DMS53 treated with DMSO at 0.1 percent for 48 hours (cell line): ENCODE results near the gene ECT2L.

Source experiments
- DNase-seq: peaks from one replicate; lab custom pipeline; 2025; ENCODE audit not compliant: unreplicated experiment; lab: John Stamatoyannopoulos, UW

Gene ECT2L

GRCh38 chr6:138849791-138850190, 53.9 kb downstream of the ECT2L start:
- DNase-seq = no peak

DNA sequence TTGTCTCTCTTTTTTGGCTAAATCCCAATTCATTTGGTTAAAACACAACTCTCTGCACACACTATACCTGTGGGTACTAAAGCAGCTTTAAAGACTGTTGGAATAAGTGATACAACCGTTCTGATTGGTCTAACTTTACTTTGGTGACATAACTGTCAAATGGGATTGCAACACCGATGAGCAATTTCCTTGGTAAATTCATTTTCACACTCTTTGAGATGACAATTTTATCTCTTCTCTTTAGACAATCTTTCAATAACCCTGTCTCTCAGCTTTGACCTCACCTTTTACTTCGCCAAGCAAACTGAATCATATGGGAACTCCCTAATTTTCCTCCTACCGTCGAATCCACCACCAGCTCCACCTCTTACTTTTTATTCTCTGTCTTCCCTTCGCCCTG, 60.8 kb downstream of the ECT2L start:
- no peak for DNase-seq

DNA sequence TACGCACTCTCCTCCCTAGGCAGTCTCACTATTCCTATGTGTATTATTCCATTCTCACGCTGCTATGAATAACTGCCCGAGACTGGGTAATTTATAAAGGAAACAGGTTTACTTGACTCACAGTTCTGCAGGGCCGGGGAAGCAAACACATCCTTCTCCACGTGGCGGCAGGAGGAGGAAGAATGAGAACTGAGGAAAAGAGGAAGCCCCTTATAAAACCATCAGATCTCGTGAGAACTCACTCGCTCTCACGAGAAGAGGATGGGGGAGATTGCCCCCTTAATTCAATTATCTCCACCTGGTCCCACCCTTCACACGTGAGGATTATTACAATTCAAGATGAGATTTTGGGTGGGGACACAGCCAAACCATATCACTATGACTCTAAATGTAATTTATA, 61.9 kb downstream of the ECT2L start:
- no peak for DNase-seq

GRCh38 chr6:138862456-138862855, 66.6 kb downstream of the ECT2L start:
- DNase-seq = no peak

- no peak for DNase-seq
These were observed 67.4 kb downstream of the ECT2L start for GRCh38 chr6:138863321-138863720.

GRCh38 chr6:138864343-138864890, 68.5 kb downstream of the ECT2L start:
- no peak for DNase-seq

- DNase-seq = no peak
These were observed 69.7 kb downstream of the ECT2L start for GRCh38 chr6:138865480-138866109.

- DNase-seq = no peak
These were observed 72.3 kb downstream of the ECT2L start for GRCh38 chr6:138868181-138868580.

DNA sequence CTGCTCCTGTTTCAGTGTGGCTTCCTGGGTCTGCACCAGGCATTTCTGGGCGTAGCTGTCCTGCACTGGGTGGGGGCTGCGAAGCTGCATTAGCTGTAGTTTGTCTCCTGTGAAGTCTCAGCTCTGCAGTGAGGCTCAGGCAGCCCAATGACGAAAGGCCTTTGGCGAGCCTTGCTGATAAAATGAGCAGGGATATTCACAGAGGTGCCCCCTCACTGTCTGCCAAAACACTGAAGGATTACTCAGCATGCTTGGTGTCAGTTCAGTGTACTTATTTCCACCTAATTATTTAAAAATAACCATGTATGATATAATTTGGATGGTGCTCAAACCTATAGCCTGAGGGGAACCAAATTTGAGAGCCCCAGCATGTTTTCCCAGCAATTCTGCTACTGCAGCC, 73.5 kb downstream of the ECT2L start:
- no peak for DNase-seq

DNA sequence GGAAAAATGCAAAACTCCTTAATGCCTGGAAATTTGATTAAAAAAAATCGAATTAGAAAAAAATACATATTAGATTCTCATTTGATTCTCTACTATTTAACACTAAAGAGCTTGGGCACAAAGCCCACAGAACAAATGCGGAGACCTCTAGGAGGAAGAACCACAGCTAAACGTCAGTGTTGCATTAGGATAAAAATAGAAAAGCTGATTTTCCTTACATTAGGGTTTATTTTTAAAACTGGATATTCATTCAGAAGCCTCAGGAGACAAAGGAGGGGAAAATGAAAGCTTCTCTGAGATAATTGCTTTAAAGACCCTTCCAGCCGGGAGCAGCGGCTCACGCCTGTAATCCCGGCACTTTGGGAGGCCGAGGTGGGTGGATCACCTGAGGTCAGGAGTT, 77.3 kb downstream of the ECT2L start:
- DNase-seq = no peak

- DNase-seq = no peak
These were observed 86.6 kb downstream of the ECT2L start for GRCh38 chr6:138882369-138883017.

DNA sequence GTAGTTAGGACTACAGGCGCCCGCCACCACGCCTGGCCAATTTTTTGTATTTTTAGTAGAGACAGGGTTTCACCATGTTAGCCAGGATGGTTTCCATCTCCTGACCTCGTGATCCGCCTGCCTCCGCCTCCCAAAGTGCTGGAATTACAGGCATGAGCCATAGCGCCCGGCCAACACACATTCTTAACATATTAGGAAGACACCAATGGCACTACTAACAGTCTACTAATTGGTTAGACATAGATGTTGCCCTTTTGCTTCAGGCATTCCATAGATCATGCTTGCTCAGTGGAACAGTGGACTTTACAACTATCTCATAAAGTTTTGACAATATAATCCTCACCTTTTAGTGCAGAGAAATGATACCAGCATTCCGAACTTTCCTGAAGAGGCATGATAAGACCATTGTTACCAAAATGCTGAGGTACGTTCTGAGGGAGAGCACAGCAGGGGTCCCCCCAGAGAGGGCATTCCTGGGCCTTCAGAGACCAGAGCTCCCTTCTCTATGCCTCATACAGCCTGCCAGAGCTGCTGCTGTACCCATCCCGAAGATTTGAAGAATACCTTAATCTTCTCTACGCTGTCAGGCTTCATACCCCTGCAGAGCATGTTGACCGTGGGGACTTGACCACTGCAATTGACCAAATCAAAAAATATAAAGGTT, 89.4 kb downstream of the ECT2L start:
- no peak for DNase-seq

GRCh38 chr6:138891255-138891986, 95.5 kb downstream of the ECT2L start:
- no peak for DNase-seq

DNA sequence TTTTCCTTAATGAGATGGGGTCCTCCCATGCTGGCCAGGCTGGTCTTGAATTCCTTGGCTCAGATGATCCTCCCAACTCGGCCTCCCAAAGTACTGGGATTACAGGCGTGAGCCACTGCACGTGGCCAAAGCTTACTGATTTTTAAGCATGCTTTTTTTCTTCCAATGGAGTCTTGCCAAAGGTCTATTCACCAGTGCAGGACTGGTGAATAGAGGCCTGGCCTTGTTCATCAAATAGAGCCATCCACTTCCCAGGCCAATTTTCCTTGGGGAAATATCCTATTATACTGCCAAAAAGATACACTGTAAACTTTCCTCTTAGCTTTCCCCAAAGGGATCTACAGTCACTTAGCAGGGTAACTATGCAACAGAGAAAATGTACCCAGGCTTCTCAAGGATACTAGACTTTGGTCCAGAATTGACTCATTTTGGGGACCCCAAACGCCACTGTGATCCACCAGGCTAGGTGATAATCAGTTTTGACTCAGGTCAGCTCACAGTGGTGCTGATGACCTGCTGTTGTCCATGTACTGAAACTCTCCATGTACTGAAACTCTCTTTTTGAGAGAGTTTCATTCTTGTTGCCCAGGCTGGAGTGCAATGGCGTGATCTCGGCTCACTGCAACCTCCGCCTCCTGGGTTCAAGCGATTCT, 100.3 kb downstream of the ECT2L start:
- DNase-seq = no peak

DNA sequence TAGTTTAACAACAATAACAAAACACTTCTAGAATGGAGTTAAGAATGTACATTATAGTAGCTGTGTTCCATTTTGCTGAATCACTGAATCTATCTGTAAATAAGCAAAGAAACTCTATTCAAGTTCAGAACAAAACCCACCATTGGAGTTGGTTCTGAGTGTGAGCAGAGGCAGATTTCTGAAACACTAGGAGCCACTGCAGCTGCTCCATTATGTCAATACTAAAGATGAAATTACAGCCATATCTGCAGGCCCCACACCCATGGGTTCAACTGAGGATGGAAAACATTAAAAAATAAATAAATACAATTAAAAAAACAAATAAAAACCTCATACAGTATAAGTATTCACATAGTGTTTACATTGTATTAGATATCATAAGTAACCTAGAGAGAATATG, 101.1 kb downstream of the ECT2L start:
- no peak for DNase-seq

GRCh38 chr6:138907167-138907566, 111.3 kb downstream of the ECT2L start:
- DNase-seq = no peak

DNA sequence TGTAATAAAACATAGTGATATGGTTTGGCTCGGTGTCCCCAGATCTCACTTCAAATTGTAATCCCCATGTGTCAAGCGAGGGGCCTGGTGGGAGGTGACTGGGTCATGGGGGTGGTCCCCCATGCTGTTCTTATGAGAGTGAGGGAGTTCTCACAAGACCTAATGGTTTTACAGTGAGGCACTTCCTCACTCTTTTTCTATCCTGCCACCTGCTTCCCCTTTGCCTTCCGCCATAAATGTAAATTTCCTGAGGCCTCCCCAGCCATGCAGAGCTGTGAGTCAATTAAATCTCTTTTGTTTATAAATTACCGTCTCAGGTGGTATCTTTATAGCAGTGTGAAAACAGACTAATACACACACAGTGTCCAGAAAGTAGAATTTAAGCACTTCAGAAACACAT, 113.6 kb downstream of the ECT2L start:
- DNase-seq = no peak

DNA sequence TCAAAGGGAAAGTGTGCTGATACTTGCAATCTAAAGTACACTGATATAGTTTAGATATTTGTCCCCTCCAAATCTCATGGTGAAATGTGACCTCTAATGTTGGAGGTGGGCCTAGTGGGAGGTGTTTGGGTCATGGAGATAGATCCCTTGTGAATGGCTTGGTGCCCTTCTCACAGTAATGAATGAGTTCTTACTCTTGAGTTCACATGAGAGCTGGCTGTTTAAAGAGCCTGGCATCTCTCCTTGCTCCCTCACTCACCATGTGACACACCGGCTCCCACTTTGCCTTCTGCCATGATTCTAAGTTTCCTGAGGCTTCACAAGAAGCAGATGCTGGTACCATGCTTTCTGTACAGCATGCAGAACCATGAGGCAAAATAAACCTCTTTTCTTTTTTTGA, 114.1 kb downstream of the ECT2L start:
- no peak for DNase-seq

- no peak for DNase-seq
These were observed 116.4 kb downstream of the ECT2L start for GRCh38 chr6:138912308-138912707.

DNA sequence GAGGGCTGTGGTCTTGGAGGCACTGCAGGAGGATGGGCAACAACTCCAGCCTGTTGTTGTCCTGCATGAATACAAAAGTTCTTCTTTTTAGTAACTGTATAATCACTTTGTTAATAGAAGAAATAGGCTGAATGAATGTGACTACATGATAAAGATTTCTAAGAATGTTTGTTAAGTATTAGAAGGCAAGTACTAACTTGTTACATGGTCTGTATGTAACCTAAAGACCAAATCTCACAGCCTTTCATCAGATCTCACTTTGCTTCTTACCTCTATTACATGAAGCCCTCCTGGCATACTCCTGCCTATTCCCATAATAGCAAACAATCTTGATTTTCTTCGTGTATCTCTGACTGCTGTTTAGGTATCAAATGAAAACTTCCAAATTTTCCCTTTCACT, 118.8 kb downstream of the ECT2L start:
- DNase-seq = no peak

DNA sequence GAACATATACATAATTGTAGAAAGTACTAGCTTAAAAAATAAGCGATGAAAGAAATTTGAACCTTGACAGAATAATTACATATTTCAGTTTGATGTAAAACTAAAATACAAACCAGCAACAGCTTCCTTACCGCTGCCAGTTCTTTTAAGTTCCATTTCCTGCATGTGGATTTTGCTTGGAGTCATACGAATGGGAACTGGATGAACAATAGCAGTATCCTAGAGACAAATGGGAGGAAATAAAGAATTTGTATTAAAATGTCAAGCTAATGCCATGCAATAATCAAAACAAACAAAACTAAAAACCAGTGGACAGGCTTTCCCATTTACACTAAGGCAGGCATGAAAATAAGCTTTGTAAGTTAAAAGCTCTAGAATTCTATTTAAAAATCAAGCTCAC, 125.0 kb downstream of the ECT2L start:
- DNase-seq = no peak
